ENCODE results near the gene IMP4.

- TF ChIP-seq CTCF (IDR thresholded peaks at IDR 0.05; ENCODE audit: insufficient read depth, low read length, poor library complexity, severe bottlenecking) (no peak), EZH2phosphoT487 (conservative IDR thresholded peaks at IDR 0.05; ENCODE audit: low read length) (no peak)
These were observed 23.2 kb upstream of the IMP4 start for GRCh38 chr2:130319536-130319935.

All from SU-DHL-6 (cell line).